HG03521 (cell line): ENCODE results near the gene FASTKD2.

Experiments used
- ATAC-seq: cut with Tn5 transposase; IDR thresholded peaks from one replicate; pipeline ENCODE4 v1.9.1; 2021; ENCODE audit warnings: mild to moderate bottlenecking, moderate library complexity; ENCODE audit not compliant: unreplicated experiment

The FASTKD2 gene

DNA sequence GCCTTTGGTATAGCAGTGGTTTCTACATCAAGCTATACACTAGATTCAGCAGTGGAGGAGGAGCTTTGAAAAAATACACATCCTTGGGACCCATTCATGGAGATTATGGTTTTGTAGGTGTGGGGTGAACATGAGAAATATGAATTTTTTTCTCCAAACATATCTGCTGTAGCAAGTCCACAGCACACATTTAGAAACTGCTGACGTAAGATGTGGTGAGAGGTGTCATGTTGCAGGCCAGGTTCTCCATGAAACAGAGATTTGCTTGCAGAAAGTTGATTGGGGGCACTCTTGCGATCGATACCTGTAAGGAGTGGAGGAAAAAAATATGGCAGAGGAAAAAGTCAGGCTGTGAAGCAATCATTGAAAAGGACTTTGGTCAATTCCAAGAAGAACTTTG lies 67.9 kb downstream of the FASTKD2 start:
- no peak for ATAC-seq

DNA sequence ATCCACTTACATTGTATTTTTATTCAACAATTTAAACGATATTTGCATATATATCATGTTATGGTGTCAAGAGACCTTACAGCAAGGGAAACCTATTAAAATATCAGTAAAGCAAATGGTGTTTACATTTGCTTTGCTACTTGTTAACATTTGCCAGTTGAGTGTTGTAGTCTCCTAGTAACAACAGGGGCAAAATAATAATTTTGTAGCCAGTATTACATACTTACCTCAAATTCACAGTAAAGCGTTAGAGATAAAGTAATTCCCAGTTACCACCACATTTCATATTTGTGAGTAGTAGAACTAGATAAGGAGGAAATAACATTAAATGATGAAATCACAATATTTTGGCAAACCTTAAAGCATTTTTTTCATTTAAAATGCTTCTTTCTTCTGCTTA lies 71.3 kb downstream of the FASTKD2 start:
- no peak for ATAC-seq

GRCh38 chr2:206837775-206838174 lies 72.4 kb downstream of the FASTKD2 start:
- no peak for ATAC-seq

- no peak for ATAC-seq
Measured at GRCh38 chr2:206838690-206839089, 73.3 kb downstream of the FASTKD2 start.

DNA sequence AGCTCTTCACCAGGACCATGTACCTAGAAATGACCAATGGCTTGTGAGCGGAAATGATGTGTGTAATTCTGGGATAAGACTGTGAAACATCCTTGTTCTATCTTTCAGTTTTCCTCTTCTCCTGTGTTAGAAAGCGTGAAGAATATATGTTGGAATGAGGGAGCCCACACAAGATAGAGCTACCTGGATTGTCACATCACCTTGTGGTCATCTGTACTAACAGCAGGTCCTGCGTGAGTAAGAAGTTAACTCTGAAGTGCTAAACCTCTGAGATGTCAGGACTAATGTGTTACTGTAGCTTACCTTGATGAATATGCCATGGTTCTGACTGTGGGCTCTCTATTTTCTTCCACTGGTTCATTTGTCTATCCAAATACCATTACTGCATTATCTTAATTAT lies 75.6 kb downstream of the FASTKD2 start:
- ATAC-seq = no peak
